ENCODE measurements around the gene FOLR2. TPM values are rescaled to one million over a fixed set of nuclear protein-coding genes. Genes with fewer than 3 reads are reported as not detected.

The FOLR2 gene
- total and polyA plus RNA-seq, 2 donors (not counting 1 experiment from before 2014, with no cell fraction given), result 1.5 to 4.7 TPM

DNA sequence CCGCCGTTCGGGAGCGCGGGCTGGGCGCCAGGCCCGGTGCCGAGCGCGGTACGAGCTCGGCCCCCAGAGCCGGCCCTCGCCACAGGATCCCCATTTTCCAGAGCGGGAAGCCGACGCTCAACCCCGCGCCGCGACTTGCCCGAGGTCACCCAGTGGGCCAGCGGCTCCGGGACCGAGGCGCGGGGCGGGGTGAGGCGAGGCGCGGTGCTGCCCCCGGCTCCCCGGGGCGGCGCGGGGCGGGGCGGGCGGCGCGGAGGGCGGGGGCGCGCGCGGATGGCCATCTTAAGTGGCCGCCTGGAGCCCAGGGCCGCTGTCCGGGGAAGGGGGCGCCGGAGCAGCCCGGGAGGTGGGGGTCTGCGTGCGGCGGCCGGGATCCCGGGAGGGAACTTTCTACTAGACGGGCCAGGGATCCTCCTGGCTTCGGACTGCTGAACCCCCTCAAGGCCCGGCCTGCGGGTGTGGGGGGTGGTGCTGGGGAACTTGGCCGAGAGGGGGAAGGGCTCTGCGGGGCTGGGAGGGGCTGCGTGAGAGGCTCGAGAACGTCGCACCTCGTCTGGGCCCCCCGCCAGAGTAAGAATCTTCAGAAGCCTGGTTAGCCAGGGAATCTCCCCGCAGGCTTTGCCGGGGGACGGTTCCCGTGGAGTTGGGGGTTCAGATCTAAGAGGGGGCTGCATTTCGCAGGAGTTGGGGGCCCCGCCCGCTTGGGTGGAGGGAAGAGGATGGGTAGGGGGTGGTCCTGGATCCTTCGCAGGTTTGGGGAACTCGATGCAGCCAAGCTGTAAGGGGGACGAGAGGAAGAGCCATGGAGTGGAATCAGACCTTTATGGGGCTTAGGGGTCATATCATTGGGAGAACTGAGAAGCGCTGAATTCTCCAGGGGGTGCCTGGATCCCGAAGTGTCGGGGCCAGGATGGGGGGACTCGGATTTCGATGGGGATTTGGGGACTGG, 7.3 kb downstream of the FOLR2 start:
- DNase-seq, result peak; percentile 81
- Mint-ChIP-seq H3K27ac (peak overlapping the region; percentile 96), H3K27me3 (no peaks in the 10 kb centered on the region), H3K9me3 (ENCODE audit: insufficient read depth) (no peaks in the 10 kb centered on the region), H3K4me1 (peaks cover 43% of the 10 kb centered on the region), H3K4me3 (peak overlapping the region; percentile 94)
- Histone ChIP-seq H4K20me1 (ENCODE audit: control insufficient read depth, insufficient read depth, low read length, poor library complexity, severe bottlenecking) (no peaks in the 10 kb centered on the region), H3K27me3 (replicated peaks in 1 of 4; ENCODE audit: control extremely low read depth in 1 of 4, control insufficient read depth in 3 of 4, insufficient read depth in 4 of 4, low read length in 3 of 4) (no peaks in the 10 kb centered on the region), H3K79me2 (ENCODE audit: control insufficient read depth, insufficient read depth, low read length) (peaks cover 13% of the 10 kb centered on the region), H3K4me1 (ENCODE audit: control insufficient read depth in 2 of 2, insufficient read depth in 2 of 2, low read length in 2 of 2) (peaks cover 26 to 37% of the 10 kb centered on the region in 2 donors), H3K4me3 (ENCODE audit: control extremely low read depth in 1 of 5, extremely low read depth in 1 of 5, insufficient read depth in 1 of 5, low read depth in 2 of 5, low read length in 4 of 5) (peak overlapping the region; percentile 75 to 91 (median 81)), H3K36me3 (replicated peaks in 1 of 2; ENCODE audit: control extremely low read depth in 1 of 2, control insufficient read depth in 1 of 2, extremely low read depth in 1 of 2, insufficient read depth in 2 of 2, low read length in 1 of 2) (peaks cover 0 to 6% of the 10 kb centered on the region in 2 experiments), H2AFZ (ENCODE audit: insufficient read depth, low read depth, low read length, poor library complexity, severe bottlenecking) (peak overlapping the region; percentile 84), H3K27ac (ENCODE audit: low read length in 2 of 2) (peak overlapping the region; percentile 83 to 89), H3K4me2 (replicated peaks; ENCODE audit: low read depth, low read length, poor library complexity, severe bottlenecking) (peak overlapping the region; percentile 99), H3K9me3 (ENCODE audit: control extremely low read depth in 1 of 3, control insufficient read depth in 2 of 3, insufficient read depth in 1 of 3, low read length in 2 of 3) (no peaks in the 10 kb centered on the region), H3K9ac (ENCODE audit: low read length) (peak overlapping the region; percentile 81)
- intact Hi-C loops (cut with micrococcal nuclease), result loop anchor here (1.0 to 10.0 kb wide), 14 partner anchors 41 to 1758 kb away; partner anchors contain the start of genes ANAPC15, ARAP1, ATG16L2 and CLPB
- POLR2A ChIA-PET, result interaction anchor here (0.8 to 1.5 kb wide), 8 partner anchors 11 to 246 kb away, joined by 3 to 11 read pairs (median 4); partner anchors contain the start of genes ANAPC15 and CLPB
- peak; percentile 55 for ATAC-seq (ENCODE audit: low read depth)
- TF ChIP-seq, protein P1, sequence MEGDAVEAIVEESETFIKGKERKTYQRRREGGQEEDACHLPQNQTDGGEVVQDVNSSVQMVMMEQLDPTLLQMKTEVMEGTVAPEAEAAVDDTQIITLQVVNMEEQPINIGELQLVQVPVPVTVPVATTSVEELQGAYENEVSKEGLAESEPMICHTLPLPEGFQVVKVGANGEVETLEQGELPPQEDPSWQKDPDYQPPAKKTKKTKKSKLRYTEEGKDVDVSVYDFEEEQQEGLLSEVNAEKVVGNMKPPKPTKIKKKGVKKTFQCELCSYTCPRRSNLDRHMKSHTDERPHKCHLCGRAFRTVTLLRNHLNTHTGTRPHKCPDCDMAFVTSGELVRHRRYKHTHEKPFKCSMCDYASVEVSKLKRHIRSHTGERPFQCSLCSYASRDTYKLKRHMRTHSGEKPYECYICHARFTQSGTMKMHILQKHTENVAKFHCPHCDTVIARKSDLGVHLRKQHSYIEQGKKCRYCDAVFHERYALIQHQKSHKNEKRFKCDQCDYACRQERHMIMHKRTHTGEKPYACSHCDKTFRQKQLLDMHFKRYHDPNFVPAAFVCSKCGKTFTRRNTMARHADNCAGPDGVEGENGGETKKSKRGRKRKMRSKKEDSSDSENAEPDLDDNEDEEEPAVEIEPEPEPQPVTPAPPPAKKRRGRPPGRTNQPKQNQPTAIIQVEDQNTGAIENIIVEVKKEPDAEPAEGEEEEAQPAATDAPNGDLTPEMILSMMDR (IDR thresholded peaks at IDR 0.05), result no peak
- no peak for TF ChIP-seq EZH2 (IDR thresholded peaks at IDR 0.05; ENCODE audit: borderline replicate concordance, insufficient read depth, low read depth, low read length, poor library complexity, severe bottlenecking)
- CTCF ChIA-PET, result interaction anchor here (0.8 to 2.3 kb wide), 10 partner anchors 12 to 296 kb away, joined by 3 to 20 read pairs (median 3); partner anchors contain the start of gene XNDC1N
- under 1% methylated on average over 84 of the region's 84 CpGs for WGBS (ENCODE audit: insufficient coverage)
